Gastrocnemius medialis (tissue), 4 donors: ENCODE results near the gene ARHGEF7.

Experiments used
- CTCF ChIP-seq, 5 experiments: fragments of 450-650 bp in 3 of 5; fragments of 200-600 bp in 2 of 5; sonication (generic) in 2 of 5; IDR thresholded peaks in 4 of 5; conservative IDR thresholded peaks in 1 of 5; 1 replicate in 4 of 5; 2 replicates in 1 of 5; pipeline ENCODE4 v1.5.1; 2016 to 2019; ENCODE audit warnings: antibody characterized with exemption in 5 of 5, mild to moderate bottlenecking in 3 of 5, moderate library complexity in 3 of 5
- POLR2A ChIP-seq, 2 donors: fragments of 450-650 bp; IDR thresholded peaks; one replicate each; pipeline ENCODE4 v1.6.1; 2017; ENCODE audit warnings: antibody characterized with exemption in 2 of 2, mild to moderate bottlenecking in 2 of 2, moderate library complexity in 2 of 2

- TF ChIP-seq CTCF (IDR thresholded peaks at IDR 0.05 in 4 of 5, conservative IDR thresholded peaks at IDR 0.05 in 1 of 5), result no peak
- no peak for TF ChIP-seq POLR2A (IDR thresholded peaks at IDR 0.05)
Measured at GRCh38 chr13:111065698-111066097, 49.4 kb upstream of the ARHGEF7 start.
